Measurements from ENCODE around the gene RNF213.

GRCh38 chr17:80349151-80349651 is 88.5 kb downstream of the RNF213 start:
- TF ChIP-seq CTCF (IDR thresholded peaks at IDR 0.05), result no peak
- TF ChIP-seq POLR2A (IDR thresholded peaks at IDR 0.05), result no peak
